Ovary (tissue), 9 donors: ENCODE measurements around the gene PMF1. TPM values are rescaled to one million over a fixed set of nuclear protein-coding genes. Genes with fewer than 3 reads are reported as not detected.

Experiments
- DNase-seq, 5 donors: peaks; one replicate each; pipeline ENCODE4 v3.0.0-alpha.2; 2019 to 2020
- H3K27ac ChIP-seq, 2 donors: fragments of 200-600 bp; one replicate each; pipeline versions ENCODE4 v1.5.1 to v1.8.0; 2019 to 2022
- H3K27me3 ChIP-seq: fragments of 200-600 bp; one replicate; pipeline ENCODE4 v1.8.0; 2022
- H3K36me3 ChIP-seq: fragments of 200-600 bp; sonication (generic); one replicate; pipeline ENCODE4 v1.5.1; 2019
- H3K4me1 ChIP-seq: one replicate; pipeline ENCODE4 v1.8.1; 2013; ENCODE audit warnings: mild to moderate bottlenecking, moderate library complexity; ENCODE audit not compliant: insufficient read depth
- H3K4me3 ChIP-seq: fragments of 200-600 bp; sonication (generic); one replicate; pipeline ENCODE4 v1.5.1; 2017
- H3K9me3 ChIP-seq, 2 donors: fragments of 200-600 bp in 1 of 2; sonication (generic) in 1 of 2; one replicate each; pipeline versions ENCODE4 v1.5.1 to v1.8.1; 2013 to 2019; ENCODE audit warnings: mild to moderate bottlenecking in 1 of 2, moderate library complexity in 1 of 2
- EP300 ChIP-seq: sonication (generic); formaldehyde crosslinking; IDR thresholded peaks from one replicate; pipeline ENCODE4 v1.6.1; 2017; ENCODE audit warnings: antibody characterized with exemption
- POLR2A ChIP-seq: fragments of 450-650 bp; IDR thresholded peaks from one replicate; pipeline ENCODE4 v1.6.1; 2017; ENCODE audit warnings: antibody characterized with exemption, mild to moderate bottlenecking, moderate library complexity
- WGBS, 3 donors: extraction: QIAGEN DNeasy Blood & Tissue Kit in 1 of 3; methylation state at CpG; one replicate each; pipeline versions ENCODE4 v1.1.5 to v1.1.7; 2013 to 2017; 5-methylcytosine and 5-hydroxymethylcytosine counted together
- intact Hi-C, 4 donors: fragments of 100-400 bp; cut with DNase I; formaldehyde crosslinking; loops; one replicate each; pipeline versions ENCODE4 v1.11.0 to v1.15.1; 2022 to 2023
- polyA plus RNA-seq, 2 donors: library from polyadenylated mRNA; stranded (reverse); fragments of 200-250 nt in 1 of 2; fragments of 350-450 nt in 1 of 2; fragmentation: Illumina TruSeq in 1 of 2; extraction: RNeasy Lipid Tissue Mini Kit (QIAGEN cat#74804) in 1 of 2; gene quantifications; one replicate each; pipeline ENCODE4 v1.2.3, GENCODE V29; 2013 to 2014
- total RNA-seq, 7 donors: library from RNA; depleted of rRNA in 2 of 7; stranded (reverse); fragments of >200 nt in 2 of 7; fragmentation: NEBNext Ultra II Directional in 3 of 7; extraction: Animal tissue kit (Norgen Biotek cat#: 25700) in 3 of 7; gene quantifications; one replicate each; pipeline versions ENCODE4 v1.1.0 to v1.2.4, GENCODE V29; 2016 to 2023
- TF ChIP-seq, protein P1 (sequence below), 3 donors: fragments of 450-650 bp in 2 of 3; fragments of 200-600 bp in 1 of 3; IDR thresholded peaks; one replicate each; pipeline versions ENCODE4 v1.5.1 to v1.8.0; 2016 to 2022; ENCODE audit warnings: antibody characterized with exemption in 3 of 3, mild to moderate bottlenecking in 1 of 3
- donor health status: DM: no; HTN: no; CAD: no; lungs with moderate emphysema.
- donor health status: DM: no; HTN: no; CAD: no.
- donor health status: Bipolar disorder and iron deficiency.
- donor health status: DM: yes; HTN: yes; CAD: no.
- donor health status: DM: no; HTN: no; CAD: no.
- donor health status: DM: yes; HTN: yes; CAD: no.

Gene PMF1
- total and polyA plus RNA-seq, 9 donors, result 35.0 to 84.2 (median 53.0) TPM

GRCh38 chr1:156217871-156218270 lies 5.1 kb downstream of the PMF1 start:
- no peaks in the 10 kb centered on the region for H3K36me3 ChIP-seq
- no peaks in the 10 kb centered on the region for H3K27me3 ChIP-seq
- no peak for TF ChIP-seq EP300
- TF ChIP-seq POLR2A, result no peak
- H3K4me3 ChIP-seq, result no peak overlapping the region
- peaks cover 5% of the 10 kb centered on the region for H3K4me1 ChIP-seq
- no peak overlapping the region for H3K27ac ChIP-seq
- no peak for DNase-seq
- WGBS, 3 donors, result 65 to 94% (median 77%) methylated on average over 2 of the region's 2 CpGs
- no peaks in the 10 kb centered on the region for H3K9me3 ChIP-seq
- intact Hi-C loops, result no loop called here

GRCh38 chr1:156220226-156220625 lies 7.4 kb downstream of the PMF1 start:
- no peaks in the 10 kb centered on the region for H3K27me3 ChIP-seq
- WGBS, 3 donors, result 95 to 96% (median 96%) methylated on average over 9 of the region's 9 CpGs
- DNase-seq, result no peak
- intact Hi-C loops, result loop anchor here in 1 of 4 donors (5.0 kb wide), 1 partner anchor 128 kb away; no protein-coding TSS in a partner anchor
- no peaks in the 10 kb centered on the region for H3K9me3 ChIP-seq
- H3K4me3 ChIP-seq, result no peak overlapping the region
- TF ChIP-seq, protein P1, sequence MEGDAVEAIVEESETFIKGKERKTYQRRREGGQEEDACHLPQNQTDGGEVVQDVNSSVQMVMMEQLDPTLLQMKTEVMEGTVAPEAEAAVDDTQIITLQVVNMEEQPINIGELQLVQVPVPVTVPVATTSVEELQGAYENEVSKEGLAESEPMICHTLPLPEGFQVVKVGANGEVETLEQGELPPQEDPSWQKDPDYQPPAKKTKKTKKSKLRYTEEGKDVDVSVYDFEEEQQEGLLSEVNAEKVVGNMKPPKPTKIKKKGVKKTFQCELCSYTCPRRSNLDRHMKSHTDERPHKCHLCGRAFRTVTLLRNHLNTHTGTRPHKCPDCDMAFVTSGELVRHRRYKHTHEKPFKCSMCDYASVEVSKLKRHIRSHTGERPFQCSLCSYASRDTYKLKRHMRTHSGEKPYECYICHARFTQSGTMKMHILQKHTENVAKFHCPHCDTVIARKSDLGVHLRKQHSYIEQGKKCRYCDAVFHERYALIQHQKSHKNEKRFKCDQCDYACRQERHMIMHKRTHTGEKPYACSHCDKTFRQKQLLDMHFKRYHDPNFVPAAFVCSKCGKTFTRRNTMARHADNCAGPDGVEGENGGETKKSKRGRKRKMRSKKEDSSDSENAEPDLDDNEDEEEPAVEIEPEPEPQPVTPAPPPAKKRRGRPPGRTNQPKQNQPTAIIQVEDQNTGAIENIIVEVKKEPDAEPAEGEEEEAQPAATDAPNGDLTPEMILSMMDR (IDR thresholded peaks at IDR 0.05), result no peak
- no peak for TF ChIP-seq EP300
- TF ChIP-seq POLR2A, result no peak
- H3K27ac ChIP-seq, result no peak overlapping the region
- no peaks in the 10 kb centered on the region for H3K36me3 ChIP-seq
- H3K4me1 ChIP-seq, result no peaks in the 10 kb centered on the region

- Histone ChIP-seq H3K27ac (no peak overlapping the region), H3K36me3 (no peaks in the 10 kb centered on the region), H3K4me3 (no peak overlapping the region), H3K27me3 (no peaks in the 10 kb centered on the region), H3K4me1 (no peaks in the 10 kb centered on the region), H3K9me3 (no peaks in the 10 kb centered on the region)
- TF ChIP-seq POLR2A, result no peak
- TF ChIP-seq EP300, result no peak
- TF ChIP-seq, protein P1 (IDR thresholded peaks at IDR 0.05), result no peak
- WGBS, 3 donors, result 89 to 94% (median 91%) methylated on average over 13 of the region's 13 CpGs
- intact Hi-C loops, result loop anchor here in 1 of 4 donors (5.0 kb wide), 1 partner anchor 130 kb away; no protein-coding TSS in a partner anchor
- no peak for DNase-seq
Measured at GRCh38 chr1:156221986-156222692, 9.3 kb downstream of the PMF1 start.

DNA sequence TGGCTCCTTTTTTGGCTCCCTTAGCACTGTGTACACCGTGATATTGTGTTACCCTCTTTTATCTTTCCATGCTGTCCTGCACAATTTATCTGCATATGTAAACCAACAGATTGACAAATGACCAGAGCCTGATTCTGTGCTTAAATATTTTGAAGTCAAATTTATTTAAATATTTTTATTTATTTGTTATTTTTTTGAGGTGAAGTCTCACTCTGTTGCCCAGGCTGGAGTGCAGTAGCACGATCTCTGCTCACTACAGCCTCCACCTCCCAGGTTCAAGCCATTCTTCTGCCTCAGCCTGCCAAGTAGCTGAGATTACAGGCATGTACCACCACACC lies 12.8 kb downstream of the PMF1 start:
- no peaks in the 10 kb centered on the region for H3K36me3 ChIP-seq
- WGBS, 3 donors, result 8 to 17% (median 11%) methylated on average over 2 of the region's 2 CpGs
- intact Hi-C loops, result loop anchor here (1.0 to 5.0 kb wide), 5 partner anchors 73 to 135 kb away; partner anchors contain the start of gene SEMA4A (in 1 of the 4)
- no peak for DNase-seq
- no peak overlapping the region for H3K27ac ChIP-seq
- H3K4me1 ChIP-seq, result no peaks in the 10 kb centered on the region
- no peaks in the 10 kb centered on the region for H3K27me3 ChIP-seq
- TF ChIP-seq POLR2A (no peak), EP300 (no peak)
- TF ChIP-seq, protein P1 (IDR thresholded peaks at IDR 0.05), result no peak
- H3K4me3 ChIP-seq, result no peak overlapping the region
- H3K9me3 ChIP-seq, result no peaks in the 10 kb centered on the region

DNA sequence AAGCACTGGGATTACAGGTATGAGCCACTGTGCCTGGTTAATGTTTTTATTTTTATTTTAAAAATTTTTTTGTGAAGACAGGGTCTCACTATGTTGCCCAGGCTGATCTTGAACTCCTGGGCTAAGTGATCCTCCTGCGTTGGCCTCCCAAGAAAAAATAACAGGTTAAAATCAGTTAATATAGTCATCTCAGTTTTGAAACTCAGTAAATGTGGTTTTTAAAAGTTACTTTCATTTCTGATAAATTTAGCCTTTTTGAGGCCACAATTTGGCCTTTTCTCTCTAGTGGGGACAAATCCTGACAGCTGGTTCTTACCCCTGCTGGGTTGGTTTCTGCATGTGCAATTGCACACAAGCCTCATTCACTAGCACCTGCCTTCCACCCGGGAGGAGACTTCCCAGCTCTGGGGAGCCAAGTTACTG lies 13.3 kb downstream of the PMF1 start:
- DNase-seq, result no peak
- 78 to 88% (median 87%) methylated on average over 2 of the region's 2 CpGs for WGBS, 3 donors
- Histone ChIP-seq H3K27ac (no peak overlapping the region), H3K36me3 (no peaks in the 10 kb centered on the region), H3K4me3 (no peak overlapping the region), H3K4me1 (no peaks in the 10 kb centered on the region), H3K27me3 (no peaks in the 10 kb centered on the region), H3K9me3 (no peaks in the 10 kb centered on the region)
- intact Hi-C loops, result loop anchor here in 3 of 4 donors (2.0 to 5.0 kb wide), 3 partner anchors 74 to 135 kb away; partner anchors contain the start of gene SEMA4A (in 1 of the 3)
- TF ChIP-seq, protein P1 (IDR thresholded peaks at IDR 0.05), result no peak
- TF ChIP-seq POLR2A, result no peak
- no peak for TF ChIP-seq EP300
